T-helper 1 cell treated with Interleukin-12 subunit alpha and Interleukin-12 subunit beta and Interleukin-4 antibody, amounts not matched to agents 30 ng/mL and 1 ng/mL, for 36 hours (primary cell): ENCODE results near the gene TNS3. TPM values are rescaled to one million over a fixed set of nuclear protein-coding genes. Genes with fewer than 3 reads are reported as not detected.

ENCODE experiments used
- intact Hi-C: fragments of 100-400 bp; cut with micrococcal nuclease; formaldehyde crosslinking; loops from one replicate; pipeline ENCODE4 v1.15.1; 2024
- total RNA-seq: library from RNA; stranded (reverse); gene quantifications from 2 replicates; pipeline ENCODE4 v1.2.3, GENCODE V29; 2022

TNS3 gene
- total RNA-seq, 1 donor from 2014 or later = 0.51 TPM

DNA sequence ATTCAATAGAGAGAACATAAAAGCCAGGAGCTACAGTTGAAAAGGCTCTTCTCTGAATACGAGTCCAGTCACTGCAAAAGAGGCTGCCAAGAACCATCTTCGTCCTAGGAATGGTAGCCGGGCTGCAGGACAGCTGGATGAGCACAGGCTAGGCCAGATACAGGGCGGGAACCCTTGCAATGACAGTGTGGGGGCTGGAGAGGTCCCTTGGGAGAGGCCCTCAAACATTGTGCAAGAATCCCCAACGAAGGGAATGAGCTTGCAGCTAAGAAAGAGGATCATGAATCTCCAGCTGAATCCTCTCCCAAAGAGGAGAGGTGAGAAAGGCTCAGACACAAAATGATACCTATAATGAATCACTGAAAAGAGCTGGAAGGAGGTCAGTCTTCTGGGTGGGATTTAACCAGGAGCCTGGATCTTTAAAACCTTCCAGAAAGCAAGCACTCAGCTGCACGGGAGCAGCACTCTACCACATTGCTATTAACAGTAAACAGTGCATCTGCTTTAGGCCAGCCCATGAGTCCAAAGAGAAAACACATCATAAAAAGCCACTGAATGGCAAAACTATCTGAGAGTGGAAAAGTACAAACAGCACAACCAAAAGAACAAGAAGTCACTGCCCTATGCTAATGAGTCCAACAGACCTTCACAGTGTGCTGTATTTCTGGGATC, 287.9 kb downstream of the TNS3 start:
- intact Hi-C loops = no loop called here

DNA sequence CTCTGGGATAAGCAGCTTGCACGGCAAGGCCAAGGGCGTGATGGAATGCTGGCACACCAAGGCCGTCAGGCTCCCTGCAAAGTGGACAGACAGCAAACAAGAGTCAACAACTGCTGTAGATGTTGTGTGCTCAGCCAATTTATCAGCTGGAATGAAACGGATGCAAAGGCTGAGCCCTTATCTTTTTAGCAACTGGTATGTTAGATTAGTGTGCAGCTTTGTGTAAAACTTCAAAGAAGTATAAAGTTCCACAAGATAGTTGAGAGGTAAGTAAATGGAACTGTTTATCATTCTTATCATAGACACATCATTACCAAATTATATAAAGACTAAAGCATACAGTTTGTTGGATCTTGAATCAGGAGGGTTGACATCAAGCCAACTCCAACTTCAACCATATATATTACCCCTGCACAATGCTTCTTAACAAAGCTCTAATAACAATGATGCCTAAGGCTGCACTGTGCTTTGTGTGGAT, 289.0 kb downstream of the TNS3 start:
- intact Hi-C loops = no loop called here

DNA sequence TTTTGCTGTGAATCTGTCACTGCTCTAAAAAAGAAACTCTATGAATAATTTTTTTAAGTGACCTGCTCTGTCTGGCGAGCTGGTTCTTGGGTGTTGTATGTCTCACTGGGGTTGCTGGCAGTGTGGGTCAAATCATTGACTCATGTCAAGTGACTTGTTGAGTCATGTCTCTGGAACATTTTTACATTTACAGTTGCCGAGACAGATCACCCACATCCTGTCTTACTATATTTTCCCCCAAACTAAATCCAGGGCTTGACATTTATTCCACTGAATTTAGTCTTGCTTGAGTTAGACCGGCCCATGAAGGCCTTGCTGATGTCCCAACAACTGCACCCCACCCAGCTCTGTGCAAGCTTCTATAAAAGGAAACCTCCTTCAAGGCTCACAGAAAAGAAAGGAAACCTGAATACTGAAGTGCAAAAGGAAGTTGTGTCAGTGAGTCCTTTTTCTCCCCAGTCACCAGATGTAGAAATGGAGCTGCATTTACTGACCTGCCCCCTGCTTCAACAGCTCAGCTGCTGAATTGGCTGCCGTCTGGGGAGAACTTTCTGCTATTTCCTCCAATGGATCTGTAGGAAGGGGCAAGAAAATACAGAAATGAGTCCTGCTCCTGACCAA, 290.3 kb downstream of the TNS3 start:
- intact Hi-C loops = no loop called here

DNA sequence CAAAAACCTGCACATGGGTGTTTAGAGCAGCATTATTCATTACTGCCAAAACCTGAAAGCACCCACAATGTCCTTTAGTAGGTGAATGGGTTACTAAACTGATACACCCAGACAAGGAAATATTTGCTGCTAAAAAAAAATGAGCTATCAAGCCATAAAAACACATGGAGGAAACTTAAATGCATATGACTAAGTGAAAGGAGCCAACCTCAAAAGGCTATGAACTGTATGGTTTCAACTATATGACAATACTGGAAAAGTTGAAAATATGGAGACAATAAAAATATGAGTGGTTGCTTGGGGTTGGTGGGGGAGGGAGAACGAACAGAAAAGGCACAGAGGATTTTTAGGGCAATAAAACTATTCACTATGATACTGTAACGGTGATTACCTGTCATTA, 291.0 kb downstream of the TNS3 start:
- intact Hi-C loops = no loop called here

- intact Hi-C loops = no loop called here
Observed at GRCh38 chr7:47290466-47290865, 291.4 kb downstream of the TNS3 start.

- intact Hi-C loops = no loop called here
Observed at GRCh38 chr7:47288060-47288459, 293.9 kb downstream of the TNS3 start.

DNA sequence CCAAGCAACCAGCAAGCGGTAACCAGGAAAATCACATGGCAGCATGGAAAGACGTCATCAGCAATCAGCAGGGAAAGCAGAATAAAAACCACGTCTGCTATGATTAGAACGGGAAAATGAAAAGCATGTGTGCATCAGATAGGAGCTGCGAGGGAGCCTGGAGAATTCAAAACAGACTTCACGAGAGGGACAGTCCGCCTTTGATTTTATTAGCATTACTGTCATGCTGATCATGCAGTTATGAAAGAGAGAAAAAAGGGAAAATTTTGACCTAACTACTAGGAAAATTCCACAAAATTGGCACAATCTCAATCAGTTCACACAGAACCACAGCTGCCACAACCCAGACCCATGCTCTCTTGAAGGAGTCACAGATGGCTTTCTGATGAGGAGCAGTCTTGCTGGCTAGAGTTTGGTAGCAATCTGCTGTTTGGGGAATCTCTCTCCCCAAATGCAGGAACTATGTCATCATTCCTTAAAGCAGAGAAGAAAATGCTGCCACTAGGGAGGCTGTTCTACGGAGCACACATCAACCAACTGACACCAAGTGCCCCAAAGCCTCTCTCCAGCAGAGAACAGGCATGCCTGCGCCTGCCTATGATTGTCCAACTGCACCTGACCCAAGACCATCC, 295.9 kb downstream of the TNS3 start:
- intact Hi-C loops = no loop called here

DNA sequence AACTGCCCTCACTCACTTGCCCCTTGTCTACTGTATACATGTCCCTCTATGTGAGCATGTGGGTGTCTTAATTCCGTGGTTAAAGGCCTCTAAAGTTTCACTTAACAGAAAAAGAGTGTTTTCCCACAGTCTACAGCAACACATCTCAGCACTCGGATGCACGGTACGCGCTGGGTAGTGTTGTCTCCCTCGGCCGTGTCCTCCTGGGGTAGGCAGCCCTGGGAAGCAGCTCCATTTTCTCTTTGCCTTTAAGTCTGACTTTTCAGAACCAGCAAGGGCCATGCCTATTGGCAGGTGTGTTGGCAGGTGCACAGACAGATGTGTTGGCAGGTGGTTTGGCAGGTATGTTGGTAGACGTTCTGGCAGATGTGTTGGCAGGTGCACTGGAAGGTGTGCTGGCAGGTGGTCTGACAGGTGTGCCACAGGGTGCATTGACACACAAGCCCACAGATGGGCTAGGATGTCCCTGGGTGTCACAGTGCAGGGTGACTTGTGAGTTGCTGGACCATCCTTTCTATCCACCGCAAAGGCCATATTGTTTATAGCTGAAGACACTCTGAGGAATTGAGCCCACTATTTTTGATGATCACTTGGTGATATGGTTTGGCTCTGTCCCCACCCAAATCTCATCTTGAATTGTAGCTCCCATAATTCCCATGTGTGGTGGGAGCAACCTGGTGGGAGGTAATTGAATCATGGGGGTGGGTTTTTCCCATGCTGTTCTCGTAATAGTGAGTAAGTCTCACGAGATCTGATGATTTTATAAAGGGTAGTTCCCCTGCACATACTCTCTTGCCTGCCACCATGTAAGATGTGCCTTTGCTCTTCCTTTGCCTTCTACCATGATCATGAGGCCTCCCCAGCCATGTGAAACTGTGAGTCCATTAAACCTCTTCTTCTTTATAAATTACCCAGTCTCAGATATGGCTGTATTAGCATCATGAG, 296.9 kb downstream of the TNS3 start:
- intact Hi-C loops = no loop called here

DNA sequence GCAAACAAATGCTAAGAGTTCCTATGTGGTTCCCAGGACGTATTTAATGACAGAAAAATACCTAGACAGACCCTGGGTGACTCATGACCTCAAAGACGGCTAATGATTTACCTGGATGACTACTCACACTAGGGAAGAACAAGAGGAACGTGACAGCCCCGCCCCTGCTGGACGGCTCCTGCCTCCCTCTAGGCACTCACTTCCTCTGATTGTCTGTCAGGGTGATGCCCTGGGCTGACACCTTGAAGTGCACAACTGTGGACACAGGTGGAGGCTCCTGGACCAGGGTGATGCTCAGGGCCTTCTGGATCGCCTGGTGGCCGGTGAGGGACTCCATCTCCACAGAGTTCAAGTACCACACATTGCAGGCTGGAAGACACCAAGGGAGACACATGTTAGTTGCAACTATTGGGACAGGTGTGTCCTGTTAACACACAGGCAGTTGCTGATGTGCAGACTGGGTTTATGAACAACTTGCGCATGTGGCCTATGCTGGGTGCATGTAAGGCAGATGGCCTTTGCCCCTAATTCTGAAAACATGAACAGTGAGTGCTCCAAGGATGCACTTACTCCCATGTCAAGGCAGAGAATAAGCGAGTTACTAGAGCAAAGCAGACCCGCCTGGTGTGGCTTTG, 298.3 kb downstream of the TNS3 start:
- intact Hi-C loops = no loop called here

DNA sequence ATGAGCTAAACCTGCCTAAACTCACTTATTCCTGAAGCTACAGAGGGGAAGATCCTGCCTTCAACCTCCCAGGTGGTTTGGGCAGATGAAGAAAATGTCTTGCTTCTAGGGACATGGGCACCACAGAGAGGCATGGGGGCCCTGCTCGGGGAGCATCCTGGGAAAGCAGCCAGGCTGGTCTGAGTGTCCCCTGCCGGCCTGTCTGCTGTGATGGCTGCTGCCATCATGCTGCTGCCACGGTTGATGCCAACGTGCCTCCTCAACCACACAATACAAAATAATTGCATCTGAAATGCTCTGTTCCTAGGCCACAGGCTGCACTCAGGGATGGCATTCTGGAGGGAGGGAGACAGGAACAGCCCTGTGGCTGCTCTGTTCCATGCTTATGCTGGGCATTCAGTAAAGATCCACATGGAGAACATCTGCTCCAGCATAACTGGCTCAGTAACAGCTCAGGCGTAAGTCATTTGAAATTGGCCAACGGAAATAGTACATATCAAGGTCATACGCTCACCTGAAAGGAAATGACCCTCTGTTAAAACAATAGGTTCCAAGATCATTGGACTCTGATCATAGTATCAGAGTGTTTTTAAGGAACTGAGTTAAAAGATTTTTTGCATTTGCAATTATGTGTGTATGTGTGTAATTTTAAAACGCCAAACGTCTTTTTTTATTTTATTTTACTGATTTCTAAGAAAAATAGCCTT, 299.0 kb downstream of the TNS3 start:
- intact Hi-C loops = no loop called here

DNA sequence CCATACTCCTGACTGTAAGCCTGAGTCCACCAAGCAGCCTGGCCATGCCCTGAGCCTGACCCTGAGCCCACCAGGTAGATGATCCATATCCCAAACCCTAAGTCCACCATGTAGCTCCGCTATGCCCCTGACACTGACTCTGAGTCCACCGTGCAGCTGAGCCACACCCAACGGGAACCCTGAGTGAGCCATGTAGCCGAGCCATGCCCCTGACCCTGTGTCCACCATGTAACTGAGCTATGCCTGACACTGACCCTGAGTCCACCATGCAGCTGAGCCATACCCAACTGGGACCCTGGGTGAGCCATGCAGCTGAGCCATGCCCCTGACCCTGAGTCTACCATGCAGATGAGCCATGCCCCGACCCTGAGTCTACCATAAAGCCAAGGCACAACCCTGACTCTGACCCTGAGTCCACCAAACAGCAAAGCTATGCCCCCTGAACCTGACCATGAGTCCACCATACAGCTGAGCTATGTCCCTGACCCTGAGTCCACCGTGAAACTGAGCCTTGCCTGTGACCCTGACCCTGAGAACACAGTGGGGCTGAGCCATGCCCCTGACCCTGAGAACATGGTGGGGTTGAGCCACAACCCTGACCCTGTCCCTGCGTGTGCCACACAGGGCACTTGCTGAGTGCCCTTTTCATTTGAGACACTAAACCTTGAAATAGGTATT, 299.8 kb downstream of the TNS3 start:
- intact Hi-C loops = no loop called here

DNA sequence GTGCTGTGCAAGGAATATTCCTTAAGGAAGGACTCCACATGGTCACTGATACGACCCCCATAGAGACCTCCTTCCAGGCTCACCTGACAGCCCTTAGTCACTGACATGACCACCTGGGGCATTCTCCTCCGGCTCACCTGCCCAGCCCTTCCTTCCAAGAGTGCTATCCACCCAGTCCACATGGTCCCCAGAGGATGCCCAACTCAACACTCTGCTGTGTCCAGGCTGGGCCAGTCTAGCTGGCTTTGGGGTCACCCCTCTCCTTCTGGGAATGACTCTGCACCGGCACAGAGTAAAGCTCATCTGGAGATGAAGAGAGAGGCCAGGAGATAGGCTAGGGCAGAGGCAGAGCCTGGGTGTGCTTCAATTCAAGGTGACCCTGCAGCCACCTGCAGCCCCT, 300.8 kb downstream of the TNS3 start:
- intact Hi-C loops = no loop called here

GRCh38 chr7:47280114-47280513, 301.8 kb downstream of the TNS3 start:
- intact Hi-C loops = no loop called here

- intact Hi-C loops = no loop called here
Observed at GRCh38 chr7:47278043-47278442, 303.9 kb downstream of the TNS3 start.

DNA sequence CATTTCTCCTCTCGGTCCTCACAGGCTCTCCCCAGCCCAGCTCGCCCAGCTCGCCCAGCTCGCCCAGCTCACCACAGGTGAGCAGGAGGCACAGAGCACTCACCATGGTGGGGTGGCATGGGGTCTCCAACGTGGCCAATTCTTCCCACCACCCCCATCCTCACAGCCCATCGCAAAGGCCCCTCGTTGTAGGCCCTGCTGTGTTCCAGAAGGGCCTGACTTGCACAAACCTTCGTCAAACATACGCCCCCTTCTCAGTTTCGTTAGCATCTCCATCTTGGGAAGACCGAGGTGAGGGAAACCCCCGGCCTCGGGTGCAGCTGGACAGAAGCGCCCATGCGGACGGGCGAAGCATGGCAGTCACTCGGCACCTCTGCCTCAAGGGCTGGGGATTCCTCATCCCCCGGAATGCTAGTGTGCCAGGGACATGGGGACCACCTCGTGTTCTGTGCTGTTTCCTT, 304.6 kb downstream of the TNS3 start:
- intact Hi-C loops = no loop called here

DNA sequence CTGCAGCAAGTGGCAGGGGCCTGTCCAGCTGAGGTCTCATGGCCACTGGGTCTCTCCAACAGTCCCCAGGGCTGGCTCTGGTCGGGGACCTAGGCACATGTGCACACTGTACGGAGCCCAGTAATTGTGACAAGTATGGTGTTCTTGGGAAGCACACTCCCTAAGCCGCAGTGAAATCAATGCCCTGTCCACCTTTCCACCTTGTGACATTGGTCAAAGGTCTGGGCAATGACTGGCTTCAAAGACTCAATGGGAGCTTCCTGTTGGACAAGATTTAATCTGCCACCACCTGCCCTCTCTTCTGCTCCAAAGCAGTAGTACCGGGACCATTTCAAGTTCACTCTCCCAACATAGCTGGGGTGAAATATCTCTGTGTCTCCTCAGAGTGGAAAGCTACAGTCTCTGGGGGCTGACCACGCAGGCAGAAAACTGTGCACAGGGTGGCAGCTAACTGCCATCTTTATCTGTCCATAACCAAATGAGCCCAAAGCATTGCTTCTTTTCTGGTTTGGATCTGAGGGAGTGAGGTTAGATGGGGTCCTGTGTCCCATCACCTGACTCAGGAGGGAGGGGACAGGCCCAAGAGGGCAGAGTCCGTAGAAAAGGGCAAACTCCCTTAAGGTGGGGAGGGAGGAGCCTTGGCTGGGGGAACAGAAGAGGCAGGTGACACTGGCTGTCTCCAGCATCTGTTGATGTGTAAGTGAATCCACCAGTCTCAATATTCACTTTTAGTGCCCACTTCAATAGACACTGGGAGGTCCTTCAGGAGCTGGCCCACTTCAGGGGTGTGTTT, 307.7 kb downstream of the TNS3 start:
- intact Hi-C loops = no loop called here

DNA sequence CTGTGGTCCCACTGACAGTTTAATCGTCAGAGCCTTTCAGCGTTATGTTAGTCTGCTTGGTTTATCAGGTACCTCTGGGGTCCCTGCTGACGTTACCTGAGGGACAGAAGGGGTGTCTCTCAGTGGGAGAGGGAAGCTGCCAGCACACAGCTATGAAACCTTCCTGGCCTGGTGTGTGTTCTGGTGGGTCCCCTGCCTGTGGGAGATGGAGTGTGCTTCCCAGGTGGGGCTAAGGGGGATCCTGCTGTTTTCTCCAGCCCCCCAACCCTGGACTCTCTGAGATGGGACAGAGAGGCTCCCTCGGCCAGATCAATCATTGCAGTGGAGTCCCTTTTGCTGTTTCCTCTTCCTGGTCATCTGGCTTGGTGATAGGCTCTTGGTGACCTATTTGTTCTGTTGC, 308.8 kb downstream of the TNS3 start:
- intact Hi-C loops = no loop called here

GRCh38 chr7:47271749-47272148, 310.2 kb downstream of the TNS3 start:
- intact Hi-C loops = no loop called here
